HG03378 (cell line): Measurements from ENCODE around the gene FRYL.

Experiments
- ATAC-seq: cut with Tn5 transposase; IDR thresholded peaks from one replicate; pipeline ENCODE4 v1.9.1; 2021; ENCODE audit warnings: mild to moderate bottlenecking, moderate library complexity; ENCODE audit not compliant: unreplicated experiment

The FRYL gene

DNA sequence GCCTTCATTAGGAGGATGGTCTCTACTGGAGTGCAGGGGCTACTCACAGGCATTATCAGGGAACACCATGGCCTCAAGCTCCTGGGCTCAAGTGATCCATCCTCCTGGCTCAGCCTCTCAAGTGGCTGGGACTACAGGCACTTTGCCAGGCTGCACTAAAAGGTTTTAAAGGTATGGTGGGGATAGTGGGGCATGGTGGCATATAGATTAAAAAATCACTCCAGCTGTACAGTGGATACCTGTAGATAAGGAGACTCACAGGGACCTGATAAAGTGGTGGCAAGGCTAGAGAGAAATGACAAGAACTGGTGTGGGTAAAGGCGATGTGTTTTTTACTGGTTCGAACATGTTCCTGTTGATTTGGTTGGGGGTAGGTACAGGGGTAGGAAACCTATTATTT is 284.1 kb downstream of the FRYL start:
- no peak for ATAC-seq

DNA sequence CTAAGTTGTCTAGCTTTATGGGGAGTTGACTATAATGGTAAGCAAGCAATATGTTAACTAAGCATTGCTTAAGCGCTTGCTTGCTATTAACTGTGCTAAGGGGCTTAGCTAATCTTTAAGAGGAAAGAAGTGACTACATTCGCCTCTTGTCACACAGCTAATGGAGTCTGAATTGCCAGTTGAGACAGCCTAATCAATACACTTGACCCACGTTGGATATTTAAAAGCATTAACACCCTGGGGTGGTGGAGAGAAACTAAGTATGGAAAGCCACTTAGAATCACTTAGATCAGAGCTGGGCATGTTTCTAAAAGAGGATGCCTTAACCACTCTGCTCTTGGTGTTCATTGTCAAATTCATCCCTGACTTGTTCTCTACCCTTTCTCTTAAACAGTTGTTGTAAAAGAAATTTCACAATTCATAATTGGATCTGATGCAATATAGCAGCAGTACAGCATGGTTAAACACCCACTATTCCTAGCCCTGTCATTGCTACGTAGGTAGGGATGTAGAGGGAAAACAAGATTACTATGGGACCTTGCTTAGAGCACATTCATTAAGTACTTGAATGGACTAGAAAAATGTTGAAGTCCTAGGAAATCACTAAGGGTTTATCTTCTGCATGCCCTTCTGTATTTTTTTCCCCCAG is 286.5 kb downstream of the FRYL start:
- no peak for ATAC-seq

DNA sequence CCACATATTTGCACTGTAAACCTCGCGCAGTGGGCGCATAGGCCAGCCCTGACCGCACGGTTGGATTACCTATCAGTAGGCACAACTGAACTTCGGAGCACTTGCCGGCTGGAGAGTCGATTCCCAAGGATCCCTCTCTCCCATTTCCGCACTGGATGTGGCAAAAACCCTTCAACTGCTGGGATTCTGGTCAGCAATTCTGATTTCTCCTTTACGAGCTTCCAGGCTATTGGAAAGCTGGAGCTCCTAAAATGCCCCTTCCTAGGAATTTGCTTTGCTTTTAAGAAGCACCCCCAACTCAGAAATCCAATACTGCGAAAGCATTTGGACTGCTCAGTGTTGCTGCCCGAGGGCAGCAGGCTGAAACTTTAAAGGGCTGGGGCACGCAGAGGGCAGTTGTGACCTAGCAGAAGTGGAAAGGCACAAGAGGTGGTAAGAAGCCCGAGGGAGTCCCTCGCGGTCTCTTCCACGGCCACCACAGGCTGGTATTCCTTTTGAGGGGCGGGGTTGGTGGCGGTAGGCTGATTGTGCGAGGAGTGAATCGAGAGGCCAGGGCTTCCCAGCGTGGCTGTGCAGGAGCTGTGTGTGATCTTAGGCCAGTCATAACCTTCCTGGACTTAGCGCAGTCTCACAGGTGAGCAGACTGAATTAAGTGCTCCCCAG is 288.4 kb downstream of the FRYL start:
- no peak for ATAC-seq

DNA sequence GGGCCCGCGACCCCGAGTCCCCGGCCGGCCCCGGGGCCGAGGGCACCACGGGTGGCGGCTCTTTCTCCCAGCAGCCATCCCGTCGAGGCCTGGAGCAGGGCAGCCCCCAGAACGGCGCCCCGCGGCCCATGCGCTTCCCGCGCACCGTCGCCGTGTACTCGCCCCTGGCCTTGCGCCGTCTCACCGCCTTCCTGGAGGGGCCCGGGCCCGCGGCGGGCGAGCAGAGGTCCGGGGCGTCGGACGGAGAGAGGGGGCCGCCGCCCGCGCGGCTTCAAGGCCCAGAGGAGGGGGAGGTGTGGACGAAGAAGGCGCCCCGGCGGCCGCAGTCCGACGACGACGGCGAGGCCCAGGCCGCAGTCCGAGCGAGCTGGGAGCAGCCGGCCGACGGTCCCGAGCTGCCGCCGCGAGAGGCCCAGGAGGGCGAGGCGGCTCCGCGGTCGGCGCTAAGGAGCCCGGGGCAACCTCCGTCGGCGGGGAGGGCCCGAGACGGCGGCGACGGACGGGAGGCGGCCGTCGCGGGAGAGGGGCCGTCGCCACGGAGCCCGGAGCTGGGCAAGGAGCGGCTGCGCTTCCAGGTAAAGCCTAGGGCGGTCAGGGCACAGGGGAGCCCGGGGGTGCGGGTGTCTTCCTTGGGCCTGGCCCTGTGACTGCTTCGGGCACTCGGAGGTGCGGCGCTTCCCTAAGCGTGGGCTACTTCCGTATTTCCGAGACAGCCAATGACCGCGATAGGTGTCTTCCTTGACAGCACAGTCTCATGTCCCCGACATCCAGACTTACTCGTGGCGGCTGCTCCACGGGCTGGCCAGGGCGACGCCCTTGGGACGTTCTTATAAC is 289.2 kb downstream of the FRYL start:
- ATAC-seq, result no peak

DNA sequence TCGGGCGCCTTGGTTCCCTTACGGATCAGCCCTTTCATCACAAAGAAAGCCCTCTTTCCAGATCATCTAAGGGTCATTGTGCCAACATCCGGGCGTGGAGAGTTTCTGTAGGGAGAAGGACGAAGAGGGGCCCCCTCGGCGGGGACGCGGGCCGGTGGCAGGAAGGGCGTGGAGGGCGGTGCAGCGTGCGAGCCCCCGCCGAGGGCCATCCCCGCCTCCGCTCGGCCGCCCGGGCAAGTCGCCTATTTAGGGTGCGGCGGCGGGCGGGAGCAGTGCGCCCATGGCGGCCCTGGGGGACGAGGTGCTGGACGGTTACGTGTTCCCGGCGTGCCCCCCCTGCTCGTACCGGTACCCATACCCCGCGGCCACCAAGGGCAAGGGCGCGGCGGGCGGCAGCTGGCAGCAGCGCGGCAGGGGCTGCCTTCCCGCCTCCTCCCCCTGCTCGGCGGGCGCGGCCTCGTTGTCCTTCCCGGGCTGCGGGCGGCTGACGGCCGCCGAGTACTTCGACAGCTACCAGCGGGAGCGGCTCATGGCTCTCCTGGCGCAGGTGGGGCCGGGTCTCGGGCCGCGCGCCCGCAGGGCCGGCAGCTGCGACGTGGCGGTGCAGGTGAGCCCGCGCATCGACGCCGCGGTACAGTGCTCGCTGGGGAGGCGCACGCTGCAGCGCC is 289.9 kb downstream of the FRYL start, which contains the start of gene ZAR1:
TSS of gene ZAR1 (plus strand) at position 241 of the 668 bp plus-strand sequence. CDS start at position 281, 40 bp downstream.
- ATAC-seq, result no peak

DNA sequence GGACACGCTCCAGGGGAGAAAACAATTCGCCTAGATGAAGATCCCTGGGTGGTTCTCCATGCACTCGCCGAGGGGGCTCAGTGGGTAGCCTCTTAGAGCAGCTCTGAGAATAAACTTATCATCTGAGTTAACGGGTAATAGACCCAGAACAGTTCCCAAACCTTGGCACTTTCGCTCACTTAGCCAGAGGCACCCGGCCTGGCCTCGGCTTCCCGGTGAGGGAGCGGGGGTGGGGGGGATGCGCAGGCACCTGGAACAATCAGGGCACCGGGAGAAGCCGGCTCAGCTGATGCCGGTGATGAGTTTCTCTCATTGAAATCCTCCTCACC is 290.4 kb downstream of the FRYL start:
- no peak for ATAC-seq

DNA sequence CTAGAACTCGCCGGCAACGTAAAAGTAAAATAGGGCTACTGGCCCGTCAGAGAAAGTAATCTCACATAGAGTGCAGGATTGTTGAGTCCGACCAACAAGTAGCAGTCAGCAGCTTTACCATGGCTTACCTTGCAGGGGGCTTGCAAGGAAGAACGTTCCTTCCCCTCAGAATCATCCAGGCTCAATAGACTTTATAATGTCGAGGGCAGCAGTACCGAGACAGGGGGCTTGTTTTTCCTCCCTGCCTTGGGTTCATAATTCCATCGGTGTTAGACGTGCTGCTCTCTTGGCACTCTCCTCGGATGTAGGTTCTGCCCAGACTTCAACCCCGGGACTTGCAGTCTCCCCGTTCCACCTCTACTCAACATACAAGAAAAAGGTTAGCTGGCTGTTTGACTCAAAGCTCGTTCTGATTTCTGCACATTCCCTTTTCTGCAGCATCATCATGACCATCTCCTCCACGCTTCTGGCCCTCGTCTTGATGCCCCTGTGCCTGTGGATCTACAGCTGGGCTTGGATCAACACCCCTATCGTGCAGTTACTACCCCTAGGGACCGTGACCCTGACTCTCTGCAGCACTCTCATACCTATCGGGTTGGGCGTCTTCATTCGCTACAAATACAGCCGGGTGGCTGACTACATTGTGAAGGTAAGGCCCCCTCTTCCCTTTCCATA is 295.4 kb downstream of the FRYL start:
- ATAC-seq, result no peak

DNA sequence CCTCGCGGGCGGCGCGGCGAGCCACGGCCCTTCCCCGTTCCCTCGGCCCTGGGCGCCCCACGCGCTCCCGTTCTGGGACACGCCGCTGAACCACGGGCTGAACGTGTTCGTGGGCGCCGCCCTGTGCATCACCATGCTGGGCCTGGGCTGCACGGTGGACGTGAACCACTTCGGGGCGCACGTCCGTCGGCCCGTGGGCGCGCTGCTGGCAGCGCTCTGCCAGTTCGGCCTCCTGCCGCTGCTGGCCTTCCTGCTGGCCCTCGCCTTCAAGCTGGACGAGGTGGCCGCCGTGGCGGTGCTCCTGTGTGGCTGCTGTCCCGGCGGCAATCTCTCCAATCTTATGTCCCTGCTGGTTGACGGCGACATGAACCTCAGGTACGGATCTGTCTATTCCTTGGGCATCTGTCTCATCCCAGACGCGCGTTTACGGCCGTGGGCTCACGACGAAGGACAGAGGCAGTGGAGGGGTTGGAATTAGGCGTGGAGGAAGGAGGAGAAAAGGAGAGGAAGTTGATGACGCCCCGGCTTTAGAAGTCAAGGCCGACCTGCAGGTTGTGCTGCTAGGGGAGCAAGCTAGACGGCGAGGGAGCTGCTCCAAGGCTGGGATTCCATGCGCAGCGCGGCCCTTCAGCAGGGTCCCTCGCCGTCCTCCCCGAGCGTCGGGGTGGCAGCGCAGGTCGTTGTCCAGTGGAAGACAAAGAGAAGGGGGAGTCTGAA is 296.1 kb downstream of the FRYL start:
- ATAC-seq, result no peak

DNA sequence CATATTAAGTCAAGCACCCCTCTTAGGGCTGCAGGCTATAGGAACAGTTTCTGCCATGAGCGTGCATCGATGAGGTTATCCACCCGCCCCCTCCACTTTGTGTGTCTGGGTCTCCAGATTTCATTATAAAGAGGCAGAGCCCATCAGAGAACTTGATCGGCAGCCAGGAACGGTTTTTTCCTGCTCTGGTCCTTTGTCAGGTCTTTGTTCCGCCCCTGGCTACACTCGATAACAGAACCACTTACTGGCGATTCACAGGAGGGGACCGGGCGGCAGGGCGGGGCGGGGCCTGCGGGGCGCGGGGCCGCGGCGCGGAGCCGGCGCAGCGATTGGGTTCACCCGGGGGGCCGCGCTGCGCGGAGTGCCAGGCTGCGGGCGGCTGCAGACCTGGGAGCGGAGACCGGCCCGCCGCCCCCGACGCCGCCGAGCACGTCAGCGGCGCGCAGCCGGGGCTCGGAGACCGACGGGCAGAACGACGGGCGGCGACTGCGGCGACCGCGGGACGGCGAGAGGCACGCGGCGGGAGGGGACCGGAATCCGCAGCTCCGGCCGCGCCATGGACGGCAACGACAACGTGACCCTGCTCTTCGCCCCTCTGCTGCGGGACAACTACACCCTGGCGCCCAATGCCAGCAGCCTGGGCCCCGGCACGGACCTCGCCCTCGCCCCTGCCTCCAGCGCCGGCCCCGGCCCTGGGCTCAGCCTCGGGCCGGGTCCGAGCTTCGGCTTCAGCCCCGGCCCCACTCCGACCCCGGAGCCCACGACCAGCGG is 296.9 kb downstream of the FRYL start, which contains the start of gene SLC10A4:
TSS of gene SLC10A4 (plus strand) at position 338 of the 771 bp plus-strand sequence. CDS start at position 557, 219 bp downstream.
- no peak for ATAC-seq

DNA sequence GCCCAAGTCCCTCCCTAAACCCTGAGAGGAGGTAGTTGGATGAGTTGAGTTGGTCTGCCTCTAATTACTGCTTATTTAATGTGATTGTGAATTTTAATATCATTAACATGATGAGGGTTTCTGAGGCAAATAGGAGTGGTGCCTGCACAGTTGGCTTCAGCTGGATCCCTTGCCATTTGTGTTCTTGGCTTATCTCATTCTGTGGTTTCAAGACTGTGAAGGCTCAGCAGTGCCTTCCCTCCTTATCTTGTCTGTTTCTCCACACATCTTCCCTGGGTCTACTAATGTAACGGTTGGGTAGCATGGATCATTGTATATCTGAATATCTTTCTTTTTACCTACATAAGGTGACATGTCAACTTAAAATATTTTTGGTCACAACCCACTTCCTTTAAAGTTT is 298.5 kb downstream of the FRYL start:
- ATAC-seq, result no peak

DNA sequence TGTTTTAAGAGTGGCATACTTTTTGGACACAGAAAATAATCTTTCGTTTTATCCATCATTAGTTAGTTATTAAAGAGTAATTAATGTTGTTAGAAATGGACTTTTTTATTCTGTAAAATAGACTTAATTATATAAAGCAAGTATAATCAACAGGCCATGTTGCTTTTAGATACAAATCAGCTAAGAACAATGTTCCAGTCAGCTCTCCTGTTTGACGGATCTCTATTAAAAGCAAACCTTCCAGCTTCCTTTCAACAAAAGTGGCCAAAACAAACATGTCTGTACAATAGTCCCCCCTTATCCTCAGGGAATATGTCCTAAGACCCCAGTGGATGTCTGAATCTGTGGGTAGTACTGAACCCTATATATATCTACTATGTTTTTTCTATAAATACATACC is 301.8 kb downstream of the FRYL start:
- ATAC-seq, result no peak

DNA sequence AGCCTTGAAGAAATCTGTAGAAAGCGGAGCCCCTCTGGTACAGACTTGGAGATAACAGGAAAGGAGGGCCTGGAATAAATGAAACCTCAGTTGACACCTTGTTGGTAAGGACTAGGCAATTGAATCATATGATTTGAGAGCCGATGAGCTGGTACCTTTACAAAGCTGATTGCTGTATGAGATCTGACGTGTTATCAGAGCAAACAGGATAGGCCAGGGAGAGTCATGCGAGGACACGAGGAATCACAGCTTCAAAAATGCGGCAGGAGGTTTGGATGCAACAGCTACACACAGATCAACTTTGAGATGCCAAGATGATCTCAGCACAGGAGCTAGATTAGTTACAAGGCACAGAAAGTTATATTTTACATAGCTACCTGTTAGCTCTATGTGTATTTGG is 304.3 kb downstream of the FRYL start:
- ATAC-seq, result no peak

DNA sequence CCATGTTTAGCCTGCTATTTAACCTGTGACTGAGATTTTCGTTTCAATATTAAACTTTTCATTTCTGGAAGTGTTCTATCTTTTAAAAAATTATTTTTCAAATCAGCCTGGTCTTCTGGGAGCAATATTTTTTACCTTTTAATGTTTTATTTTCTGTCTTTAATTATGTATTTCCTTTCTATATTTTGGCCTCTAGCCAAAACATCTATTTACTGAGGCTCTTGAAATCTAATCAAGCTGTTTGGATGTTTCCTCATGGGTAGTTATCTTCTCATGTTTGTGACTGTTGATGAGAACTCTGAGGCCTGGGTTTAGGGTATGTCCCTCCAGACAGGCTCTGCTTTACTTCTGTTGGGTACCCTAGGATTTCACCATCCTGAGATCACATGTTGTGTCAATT is 307.3 kb downstream of the FRYL start:
- no peak for ATAC-seq

DNA sequence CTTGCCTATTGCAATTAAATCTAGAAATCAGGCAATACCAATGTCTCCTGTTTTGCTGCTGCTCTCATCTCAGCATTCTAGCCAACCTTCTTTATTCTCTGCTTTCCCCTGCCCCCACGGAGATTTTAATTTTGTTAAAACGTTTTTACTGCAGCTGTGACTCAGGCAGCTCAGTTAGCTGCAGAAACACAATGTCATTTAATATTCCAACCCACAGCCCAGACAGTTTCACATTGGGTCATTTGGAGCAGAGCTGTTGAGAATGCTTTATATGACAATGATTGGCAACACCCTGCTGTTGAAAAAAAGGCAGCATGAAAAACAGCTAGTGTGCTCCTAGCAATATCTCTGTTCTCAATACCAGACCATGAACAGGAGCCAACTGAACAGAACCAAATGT is 309.5 kb downstream of the FRYL start:
- ATAC-seq, result no peak

DNA sequence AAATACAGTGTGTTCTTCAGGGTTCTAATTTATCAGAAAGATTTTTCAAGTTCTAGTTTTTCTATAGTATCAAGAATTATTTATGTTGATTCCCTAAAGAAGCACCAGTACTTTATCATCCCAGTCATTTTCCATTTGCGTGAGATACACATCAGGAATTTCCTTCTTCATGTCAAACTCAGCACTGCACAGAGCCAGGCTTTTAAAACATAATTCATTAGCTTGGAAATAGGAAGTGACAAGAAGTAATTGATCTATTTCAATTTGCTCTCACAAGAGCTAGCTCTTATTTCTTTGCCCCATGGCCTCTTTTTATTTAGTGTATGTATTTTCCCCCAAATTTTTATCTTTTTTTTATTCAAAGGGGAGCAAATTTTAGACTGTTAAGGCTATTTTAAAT is 309.9 kb downstream of the FRYL start:
- ATAC-seq, result no peak

DNA sequence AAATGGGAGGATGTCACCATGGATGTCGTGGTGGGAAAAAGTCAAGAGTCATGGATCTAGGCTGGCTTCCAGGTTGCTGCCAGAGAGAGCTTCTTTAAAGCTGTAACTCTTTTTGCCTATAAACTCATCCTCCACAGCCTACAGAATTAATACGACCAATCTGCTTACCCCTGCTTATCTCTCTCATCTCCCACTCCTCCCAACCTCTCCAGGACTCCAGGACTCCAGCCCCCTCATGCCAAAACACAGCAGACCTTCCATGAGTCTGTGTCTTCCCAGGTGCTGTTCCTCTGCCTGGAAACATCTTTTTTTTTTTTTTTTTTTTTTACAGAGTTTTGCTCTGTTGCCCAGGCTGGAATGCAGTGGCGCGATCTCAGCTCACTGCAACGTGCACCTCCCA is 312.2 kb downstream of the FRYL start:
- ATAC-seq, result no peak

DNA sequence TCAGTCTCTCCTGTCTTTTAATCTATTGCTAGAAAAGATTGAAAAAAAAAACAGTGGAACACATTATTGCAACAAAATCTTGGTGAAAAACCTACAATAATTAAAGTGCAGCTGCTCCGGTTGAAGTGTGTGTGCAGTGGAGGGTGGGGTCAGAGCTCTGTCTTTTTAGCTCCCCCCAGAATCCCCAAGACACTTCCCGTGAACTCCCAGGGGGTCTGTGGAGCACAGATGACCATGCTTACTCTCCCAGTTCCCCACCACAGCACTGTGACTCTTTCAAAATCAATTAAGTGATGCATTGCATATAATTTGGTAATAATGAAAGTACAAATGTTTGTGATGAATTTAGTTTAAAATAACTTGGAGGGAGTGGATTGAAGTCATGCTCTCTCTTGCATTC is 312.6 kb downstream of the FRYL start:
- no peak for ATAC-seq

DNA sequence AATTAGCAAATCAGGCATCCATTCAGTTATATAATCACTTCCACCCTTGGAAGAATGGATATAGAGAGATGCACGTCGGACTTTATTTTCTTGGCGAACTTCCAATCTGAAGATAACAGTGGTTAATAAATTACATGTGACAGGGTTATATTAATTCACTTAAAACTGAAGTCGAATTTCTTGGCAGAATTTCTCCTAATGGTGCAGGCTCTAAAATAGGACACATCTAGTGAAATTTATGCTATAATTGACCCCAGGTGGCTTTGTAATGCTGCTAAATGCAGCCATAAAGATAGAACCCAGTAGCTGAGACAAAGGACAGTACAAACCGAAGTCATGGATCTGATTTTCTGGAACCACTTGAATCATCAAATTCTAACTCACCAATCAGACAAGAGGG is 317.7 kb downstream of the FRYL start:
- ATAC-seq, result no peak

DNA sequence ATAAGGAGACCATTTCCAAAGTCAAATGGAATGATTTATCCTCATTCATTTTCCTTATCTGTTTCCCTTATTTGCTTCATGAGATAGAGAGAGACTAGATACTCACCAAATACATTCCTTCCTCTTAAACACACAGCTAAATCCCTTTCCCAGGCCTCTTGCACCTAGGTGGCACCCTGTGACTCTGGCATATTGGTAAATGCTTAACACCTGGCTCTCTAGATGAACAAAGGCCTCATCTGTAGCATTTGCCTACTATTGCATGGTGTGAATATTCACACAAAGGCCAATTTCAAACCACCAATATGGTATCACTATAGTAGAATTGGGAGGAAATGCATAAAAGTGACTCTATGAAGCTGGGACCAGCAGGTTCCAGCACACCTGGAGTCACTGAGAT is 319.1 kb downstream of the FRYL start:
- ATAC-seq, result no peak
